NCI-H1048 (cell line): Measurements from ENCODE around the gene ATP6V0A1.

Experiments
- DNase-seq: peaks from one replicate; lab custom pipeline; 2025; lab: John Stamatoyannopoulos, UW

Gene ATP6V0A1

DNA sequence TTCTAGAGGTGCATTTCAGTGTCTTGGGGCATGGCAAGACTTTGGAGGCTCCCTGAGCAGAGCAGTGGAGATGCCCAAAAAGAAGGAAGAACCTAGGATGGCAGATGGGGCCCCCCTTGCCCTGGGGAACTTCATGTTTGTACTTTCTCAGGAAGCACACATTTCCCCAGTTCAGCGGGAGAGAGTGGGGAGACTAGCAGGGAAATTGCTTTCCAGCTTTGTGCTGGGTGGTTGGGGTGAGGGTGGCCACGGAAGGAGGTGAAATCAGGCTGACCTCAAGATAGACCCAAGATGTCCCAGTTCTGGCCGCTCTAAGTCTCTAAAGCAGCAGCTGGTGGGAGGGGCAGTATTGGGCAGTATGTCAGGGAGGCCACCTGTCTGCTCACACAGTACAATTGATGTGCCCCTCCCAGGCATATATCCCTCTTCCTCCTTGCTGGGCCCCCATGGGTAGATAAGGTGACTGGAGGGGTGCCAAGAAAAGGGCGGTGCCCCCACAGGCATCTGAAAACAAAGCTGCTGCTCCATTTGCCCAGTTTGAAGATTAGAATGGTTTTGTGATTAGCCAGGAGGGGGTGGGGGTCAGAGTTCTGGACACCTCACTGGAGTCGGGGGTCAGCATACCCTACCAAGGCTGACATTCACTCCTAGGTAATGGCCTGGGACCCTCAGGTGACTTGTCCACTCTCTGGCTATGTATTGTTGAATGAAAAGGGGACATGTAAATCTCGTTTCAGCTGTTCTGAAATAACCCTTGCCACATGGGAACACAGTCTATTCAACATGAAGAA lies 60.3 kb downstream of the ATP6V0A1 start:
- no peak for DNase-seq

DNA sequence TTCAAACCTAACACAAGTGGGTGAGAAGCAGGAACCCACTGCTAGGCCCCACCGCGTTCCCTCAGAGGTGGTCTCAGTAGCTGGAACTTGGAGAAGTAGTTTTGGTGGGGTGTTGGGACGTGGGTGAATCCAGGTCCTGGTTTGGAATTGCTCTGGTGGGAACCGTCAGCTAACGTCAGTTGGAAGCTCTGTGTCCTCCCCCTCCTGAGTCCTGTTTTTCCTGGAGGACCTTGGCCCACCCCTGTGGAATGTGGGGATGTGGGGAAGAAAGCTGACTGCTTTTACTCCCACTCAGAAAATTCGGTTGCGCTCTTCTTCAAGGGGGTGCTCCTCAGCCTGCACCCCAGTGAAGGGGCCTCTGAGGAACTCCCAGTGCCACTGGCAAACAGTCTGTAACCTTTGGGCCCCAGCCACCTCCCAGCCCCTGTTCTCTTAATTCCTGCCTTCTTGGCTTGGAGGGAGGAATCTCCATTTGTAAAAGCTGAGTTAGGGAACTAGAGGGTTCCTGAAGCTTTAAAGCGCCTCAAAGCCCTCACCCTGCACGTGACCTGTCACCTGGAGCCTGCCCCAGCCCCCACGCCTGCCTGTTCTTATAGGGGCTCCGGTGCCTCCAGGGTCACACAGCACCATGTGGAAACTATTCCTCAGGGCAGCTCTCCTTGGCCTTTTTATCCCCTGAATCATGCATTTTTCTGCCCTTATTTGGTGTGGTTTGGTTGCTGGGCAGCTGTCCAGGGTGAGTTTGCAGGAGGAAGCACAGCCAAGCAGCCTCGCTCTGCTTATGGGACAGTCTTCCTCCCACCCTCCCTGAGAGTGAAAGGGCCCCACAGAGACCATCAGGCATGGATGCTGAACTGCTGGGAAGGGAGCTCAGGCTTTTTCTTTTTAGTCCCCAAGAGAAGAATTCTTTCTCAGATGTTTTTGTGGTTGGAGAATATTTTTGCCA lies 61.1 kb downstream of the ATP6V0A1 start:
- no peak for DNase-seq

DNA sequence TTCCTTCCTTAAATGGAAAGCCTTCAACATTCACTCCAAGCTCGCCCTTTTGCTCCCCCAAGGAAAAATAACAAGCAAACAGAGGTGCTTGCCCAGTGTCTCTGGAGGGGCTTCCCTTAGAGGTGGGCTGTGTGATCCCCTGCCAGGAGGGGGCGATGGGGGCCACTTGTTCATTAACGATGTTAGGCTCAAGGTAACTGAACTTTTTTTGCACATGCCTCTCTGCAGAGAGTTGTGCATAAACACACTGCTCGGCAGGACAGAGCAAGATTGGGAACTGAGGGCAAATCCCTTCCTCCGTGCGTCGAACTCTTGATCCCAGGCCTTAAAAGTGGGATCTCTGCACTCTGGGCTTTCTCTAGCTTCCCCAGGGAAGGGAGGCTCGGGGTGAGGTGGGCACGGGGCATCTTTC lies 61.9 kb downstream of the ATP6V0A1 start:
- DNase-seq: no peak

DNA sequence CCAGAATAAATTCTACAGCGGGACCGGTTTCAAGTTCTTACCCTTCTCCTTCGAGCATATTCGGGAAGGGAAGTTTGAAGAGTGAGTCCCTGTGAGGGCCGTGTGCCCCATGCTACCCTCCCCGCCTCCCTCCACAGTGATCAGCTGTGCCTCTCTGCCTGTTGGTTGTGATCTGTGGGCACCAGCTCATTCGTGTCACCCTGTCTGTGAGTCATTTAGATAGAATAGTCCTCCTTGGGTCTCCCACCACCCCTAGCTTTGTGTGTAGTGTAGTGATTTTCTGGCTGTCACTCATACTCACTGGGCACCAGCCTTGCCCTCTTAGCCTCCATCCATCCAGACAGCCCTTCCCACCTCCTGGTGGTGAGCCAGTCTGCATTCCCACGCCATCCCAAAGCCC lies 62.4 kb downstream of the ATP6V0A1 start:
- no peak for DNase-seq

DNA sequence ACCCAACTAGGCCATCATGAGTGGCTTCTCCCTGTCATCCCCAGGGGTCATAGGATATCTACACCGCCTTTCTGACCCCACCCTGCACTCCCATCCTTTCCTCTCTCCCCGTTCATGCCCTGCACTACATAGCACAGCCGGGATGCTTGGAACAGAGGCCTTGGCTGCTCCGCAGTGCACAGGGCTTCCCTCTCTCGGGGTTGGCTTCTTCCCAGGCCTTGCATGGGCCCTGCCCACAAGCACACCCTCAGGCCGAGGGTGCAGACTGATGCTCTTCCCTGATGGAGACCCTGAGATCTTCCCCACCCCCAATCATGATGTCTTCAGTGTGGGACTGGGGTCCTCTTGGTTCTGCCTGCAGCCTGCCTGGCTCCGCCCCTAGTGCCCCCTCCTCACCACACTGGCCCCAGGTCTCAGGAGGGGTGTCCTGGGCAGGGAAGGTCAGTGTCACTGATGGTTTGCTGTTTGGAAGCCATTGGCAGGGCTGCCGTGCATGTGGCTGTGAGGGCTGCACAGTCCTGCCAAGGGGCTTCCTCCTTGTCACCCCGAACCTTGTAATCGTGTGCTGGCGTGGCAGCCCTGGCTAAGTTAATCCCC lies 63.1 kb downstream of the ATP6V0A1 start:
- DNase-seq: no peak

DNA sequence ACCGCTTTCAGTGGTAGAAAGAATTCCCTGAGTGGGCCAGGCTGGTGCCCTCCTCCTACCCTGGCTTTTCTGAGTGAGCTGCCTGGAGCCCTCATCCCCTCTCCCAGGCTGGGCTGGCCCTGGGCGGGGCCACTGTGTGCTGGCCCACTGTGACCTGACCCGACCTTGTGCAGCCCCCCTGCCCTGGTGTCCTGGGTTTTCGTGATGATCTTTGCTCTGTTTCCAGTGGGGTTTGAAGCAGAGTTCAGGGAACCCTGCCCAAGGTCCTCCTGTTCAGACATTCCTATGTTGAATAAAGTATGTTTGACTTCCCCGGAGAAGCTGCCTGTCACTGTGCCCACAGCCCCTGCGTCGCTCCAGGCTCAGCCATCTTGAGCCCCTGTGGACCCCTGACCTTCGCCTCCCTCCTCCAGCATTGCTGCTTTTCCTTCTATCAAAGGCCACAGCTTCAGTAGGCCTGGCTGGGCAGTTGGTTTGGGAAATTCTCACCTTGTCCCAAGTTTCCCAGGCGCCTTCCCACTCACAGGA lies 63.6 kb downstream of the ATP6V0A1 start:
- no peak for DNase-seq

DNA sequence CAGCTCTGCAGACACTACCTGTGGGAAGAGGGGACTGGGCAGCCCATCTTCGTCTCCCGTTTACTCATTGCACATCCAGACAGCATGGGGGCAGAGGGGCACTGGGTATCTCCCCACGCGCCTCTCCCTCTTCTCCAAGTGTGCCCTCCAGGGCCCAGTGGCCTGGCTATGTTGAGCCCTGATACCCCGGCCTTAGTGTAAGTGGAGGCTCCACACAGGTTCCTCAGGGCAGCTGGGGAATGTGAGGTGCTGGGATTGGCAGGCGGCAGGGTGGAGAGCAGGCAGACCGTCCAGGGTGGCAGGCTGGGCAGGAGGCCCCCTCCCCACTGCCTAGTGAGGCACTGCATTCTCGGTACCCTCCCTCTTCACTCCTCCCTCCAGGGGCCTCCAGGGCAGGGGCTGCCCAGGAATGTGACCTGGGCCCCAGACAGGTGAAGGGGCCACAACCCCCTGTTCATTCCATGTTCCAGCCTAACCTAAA lies 64.2 kb downstream of the ATP6V0A1 start:
- DNase-seq: no peak

DNA sequence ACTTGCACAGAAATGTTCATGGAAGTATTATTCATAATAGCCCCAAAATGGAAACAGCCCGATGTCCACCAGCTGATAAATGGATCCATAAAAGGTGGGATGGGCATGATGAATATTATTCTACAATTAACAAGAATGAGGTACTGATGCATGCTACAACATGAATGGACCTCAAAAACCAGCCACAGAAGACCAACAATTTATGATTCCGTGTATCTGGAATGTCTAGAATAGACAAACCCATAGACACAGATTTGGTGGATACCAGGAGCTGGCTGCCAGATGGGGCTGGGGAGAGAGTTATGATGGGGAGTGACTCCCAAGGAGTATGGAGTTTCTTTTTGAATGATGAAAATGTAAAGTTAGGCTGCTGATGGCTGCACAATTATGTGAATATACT lies 66.5 kb downstream of the ATP6V0A1 start:
- no peak for DNase-seq

DNA sequence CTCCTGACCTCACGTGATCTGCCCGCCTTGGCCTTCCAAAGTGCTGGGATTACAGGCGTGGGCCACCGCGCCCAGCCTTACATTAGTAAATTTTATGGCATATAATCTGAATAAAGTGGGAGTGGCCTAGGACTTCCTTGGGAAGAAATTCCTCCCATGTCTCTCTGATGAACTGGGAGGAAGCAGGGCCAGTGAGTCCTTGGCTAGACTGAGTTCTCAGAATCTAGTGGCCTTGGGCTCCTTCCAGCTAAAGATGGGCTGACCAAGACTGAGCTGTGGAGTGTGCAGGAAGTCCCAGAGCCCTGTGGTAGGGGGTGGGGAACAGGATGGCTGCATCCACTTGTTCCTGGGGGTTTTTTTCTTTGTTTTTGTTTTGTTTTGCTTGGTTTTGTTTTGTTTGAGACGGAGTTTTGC lies 67.4 kb downstream of the ATP6V0A1 start:
- DNase-seq: no peak

DNA sequence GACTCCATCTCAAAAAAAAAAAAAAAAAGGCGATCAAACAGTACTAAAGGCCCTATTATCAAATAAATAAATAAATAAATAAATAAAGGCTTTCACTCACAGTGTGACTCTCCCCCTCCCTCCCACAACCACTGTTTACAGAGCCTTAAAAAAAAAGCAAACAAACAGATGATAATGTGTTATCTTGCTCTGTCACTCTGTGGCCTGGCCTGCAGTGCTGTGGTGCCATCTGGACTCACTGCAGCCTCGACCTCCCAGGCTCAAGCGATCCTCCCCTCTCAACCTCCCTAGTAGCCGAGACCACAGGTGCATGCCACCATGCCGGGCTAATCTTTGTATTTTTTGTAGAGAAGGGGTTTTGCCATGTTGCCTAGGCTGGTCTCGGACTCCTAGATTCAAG lies 69.3 kb downstream of the ATP6V0A1 start:
- no peak for DNase-seq

DNA sequence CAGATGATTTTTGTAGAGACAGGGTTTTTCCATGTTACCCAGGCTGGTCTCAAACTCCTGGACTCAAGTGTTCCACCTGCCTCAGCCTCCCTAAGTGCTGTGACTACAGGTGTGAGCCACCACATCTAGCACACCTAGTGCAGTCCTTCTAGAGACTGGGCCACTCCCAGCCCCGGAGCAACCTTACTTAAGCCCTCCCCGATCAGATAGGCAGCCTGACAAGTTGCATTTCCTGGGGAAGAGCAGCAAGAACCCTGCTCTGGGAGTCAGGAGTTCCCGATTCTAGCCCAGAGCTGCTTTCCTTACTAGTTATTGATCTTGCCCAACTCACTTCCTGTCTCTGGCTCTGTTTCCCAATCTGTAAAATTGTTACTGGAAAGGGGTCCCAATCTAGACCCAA lies 70.4 kb downstream of the ATP6V0A1 start:
- DNase-seq: no peak

DNA sequence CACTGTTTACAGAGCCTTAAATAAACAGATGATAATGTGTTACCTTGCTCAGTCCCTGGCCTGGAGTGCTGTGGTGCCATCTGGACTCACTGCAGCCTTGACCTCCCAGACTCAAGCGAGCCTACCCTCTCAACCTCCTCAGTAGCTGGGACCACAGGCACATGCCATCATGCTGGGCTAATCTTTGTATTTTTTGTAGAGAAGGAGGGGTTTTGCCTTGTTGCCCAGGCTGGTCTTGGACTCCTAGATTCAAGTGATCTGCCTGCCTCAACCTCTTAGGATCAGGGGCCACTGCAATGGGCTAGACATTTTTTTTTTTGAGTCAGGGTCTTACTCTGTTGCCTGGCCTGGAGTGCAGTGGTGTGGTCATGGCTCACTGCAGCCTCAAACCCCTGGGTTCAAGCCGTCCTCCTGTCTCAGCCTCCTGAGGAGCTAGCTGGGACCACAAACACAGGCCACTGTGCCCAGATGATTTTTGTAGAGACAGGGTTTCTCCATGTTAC lies 72.3 kb downstream of the ATP6V0A1 start:
- DNase-seq: no peak

DNA sequence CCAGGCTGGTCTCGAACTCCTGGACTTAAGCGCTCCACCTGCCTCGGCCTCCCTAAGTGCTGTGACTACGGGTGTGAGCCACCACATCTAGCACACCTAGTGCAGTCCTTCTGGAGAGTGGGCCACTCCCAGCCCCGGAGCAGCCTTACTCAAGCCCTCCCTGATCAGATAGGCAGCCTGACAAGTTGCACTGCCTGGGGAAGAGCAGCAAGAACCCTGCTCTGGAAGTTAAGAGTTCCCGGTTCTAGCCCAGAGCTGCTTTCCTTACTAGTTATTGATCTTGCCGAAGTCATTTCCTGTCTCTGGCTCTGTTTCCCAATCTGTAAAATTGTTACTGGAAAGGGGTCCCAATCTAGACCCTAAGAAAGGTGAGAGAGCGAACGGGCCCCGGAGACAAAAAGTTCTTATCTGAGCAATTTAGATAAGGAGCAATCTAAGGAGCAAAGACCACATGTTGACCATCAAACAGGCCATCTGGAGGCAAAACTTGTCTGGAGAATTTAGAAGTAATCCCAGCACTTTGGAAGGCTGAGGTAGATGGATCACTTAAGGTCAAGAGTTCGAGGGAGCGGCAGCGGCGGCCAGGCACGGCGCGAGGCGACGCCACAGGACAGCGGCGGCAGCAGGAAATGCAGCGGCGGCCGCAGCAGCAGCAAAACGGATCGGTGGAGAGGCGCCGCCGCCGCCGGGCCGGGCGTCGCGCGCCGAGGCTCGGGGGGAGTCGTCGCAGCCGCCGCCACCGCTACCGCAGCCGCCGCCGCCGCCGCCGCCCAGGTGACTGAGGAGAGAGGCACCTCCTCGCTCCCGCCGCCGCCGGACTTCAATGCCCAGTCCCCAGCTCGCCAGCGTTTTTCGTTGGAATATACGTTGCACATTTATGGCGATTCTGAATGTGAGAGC lies 73.0 kb downstream of the ATP6V0A1 start:
- no peak for DNase-seq

DNA sequence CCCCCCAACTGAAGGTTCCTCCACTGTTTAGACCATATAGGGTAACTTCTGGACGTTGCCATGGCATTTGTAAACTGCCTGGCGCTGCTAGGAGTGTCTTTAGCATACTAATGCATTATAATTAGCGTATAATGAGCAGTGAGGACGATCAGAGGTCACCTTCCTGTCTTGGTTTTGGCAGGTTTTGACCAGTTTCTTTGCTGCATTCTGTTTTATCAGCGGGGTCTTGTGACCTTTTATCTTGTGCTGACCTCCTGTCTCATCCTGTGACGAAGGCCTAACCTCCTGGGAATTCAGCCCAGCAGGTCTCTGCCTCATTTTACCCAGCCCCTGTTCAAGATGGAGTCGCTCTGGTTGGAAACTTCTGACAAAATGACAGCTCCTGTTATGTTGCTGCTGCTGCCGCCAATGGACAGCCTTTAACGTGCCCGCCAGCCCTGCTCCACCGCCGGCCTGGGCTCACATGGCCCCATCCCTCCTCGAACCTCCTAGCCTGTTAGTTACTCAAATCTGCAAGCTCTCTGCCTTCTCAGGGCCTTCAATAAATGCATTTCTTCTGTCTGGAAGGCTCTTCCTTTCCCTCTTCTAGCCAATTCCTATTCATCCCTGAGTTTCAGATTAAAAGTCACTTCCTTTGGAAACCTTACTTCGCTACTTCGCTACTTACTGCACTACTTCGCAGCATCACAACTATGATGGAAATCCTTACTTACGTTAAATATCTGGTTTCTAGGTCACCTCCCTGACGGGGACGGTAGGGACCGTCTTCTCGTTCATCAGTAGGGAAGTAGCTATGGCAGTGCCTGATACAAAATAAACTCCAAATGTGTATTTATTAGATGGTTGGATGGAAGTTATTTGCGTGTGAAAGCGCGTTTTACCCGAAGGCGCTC lies 76.7 kb downstream of the ATP6V0A1 start:
- no peak for DNase-seq

DNA sequence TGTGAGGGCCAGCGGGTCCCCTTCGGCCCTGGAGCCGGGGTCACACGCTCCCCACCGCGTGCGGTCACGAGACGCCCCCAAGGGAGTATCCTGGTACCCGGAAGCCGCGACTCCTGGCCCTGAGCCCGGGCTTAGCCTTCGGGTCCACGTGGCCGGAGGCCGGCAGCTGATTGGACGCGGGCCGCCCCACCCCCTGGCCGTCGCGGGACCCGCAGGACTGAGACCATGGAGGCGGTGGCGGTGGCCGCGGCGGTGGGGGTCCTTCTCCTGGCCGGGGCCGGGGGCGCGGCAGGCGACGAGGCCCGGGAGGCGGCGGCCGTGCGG lies 77.3 kb downstream of the ATP6V0A1 start, which contains the start of gene NAGLU:
Gene NAGLU, plus strand, starts transcription at position 194 of the 324 bp plus-strand sequence. Its CDS starts 32 bp downstream, at position 226.
- DNase-seq: peak; percentile 75

DNA sequence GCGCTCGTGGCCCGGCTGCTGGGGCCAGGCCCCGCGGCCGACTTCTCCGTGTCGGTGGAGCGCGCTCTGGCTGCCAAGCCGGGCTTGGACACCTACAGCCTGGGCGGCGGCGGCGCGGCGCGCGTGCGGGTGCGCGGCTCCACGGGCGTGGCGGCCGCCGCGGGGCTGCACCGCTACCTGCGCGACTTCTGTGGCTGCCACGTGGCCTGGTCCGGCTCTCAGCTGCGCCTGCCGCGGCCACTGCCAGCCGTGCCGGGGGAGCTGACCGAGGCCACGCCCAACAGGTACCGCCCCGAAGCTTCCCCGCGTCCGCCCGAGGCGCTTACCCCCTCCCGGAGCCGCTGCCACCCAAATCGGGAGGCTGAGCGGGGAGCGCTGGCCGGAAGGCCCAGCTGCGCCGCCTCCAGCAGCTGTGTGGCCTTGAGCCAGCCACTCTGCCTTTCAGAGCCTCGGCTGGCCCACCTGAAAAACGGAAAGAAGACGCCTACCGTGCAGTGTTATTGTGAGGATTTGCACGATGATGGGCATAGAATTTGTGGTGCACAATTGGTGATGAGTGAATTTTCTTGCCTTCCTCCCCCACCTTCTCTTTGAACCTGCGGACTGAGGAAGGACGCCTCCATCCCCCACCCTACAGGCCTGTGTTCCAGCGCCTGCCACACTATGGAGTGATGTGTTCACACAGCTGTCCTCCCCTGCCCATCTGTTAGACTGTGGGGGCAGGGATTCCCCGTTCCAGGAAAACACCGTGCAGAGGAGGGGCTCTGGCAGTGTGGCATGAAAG lies 77.9 kb downstream of the ATP6V0A1 start:
- DNase-seq: no peak

DNA sequence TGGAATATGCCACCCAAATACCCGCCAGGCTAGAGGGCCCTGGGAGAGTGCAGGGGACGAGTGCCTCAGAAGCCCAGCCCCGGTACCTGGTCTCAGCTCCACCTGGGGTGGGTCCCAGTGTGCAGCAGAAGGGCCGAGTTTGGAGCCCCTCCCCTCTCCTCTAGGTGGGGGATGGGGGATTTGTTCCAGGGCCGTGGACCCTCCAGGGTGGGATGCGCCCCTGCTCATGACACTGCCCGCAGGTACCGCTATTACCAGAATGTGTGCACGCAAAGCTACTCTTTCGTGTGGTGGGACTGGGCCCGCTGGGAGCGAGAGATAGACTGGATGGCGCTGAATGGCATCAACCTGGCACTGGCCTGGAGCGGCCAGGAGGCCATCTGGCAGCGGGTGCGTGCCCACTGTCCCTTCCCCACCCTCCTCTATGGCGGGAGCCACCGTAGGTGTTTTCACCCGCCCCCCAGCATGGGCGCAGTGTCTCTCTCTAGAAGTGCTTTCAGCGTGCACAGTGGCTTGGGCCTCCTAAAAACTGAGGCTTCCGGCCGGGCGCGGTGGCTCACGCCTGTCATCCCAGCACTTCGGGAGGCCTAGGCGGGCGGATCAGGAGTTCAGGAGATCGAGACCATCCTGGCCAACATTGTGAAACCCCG lies 78.6 kb downstream of the ATP6V0A1 start:
- no peak for DNase-seq

DNA sequence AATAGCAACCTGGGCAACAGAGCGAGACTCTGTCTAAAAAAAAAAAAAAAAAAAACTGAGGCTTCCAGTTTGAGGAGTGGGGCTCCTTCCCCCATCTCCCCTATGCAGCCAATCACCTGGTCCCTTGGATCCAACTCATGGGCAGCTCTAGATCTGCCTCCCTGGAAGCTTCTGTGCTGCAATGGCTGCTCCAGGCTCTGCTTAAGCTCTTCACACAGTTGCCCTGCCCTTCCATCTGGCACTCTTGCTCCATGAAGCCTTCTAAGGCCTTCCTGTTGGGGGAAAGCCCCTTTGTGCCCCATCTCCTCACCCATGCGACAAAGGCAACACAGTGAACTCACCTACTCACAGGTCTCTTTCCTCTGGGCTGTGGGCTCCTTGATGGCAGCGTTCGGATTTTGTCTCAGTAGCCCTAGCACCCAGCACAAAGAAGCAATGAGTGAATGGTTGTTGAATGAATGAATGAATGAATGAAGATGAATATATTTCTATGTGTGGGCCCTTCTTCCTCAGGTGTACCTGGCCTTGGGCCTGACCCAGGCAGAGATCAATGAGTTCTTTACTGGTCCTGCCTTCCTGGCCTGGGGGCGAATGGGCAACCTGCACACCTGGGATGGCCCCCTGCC lies 79.3 kb downstream of the ATP6V0A1 start:
- DNase-seq: no peak
